HepG2 (cell line): ENCODE data around the gene ATAD3C. TPM values are rescaled to one million over a fixed set of nuclear protein-coding genes. Genes with fewer than 3 reads are reported as not detected.

ENCODE experiments used
- ARID4A ChIP-seq: sonication (generic); formaldehyde crosslinking; IDR thresholded peaks from 2 replicates; pipeline ENCODE4 v1.5.0; 2020; ENCODE audit warnings: mild to moderate bottlenecking, missing genetic modification reagents, borderline replicate concordance
- EP300 ChIP-seq, 3 experiments: sonication (generic) in 1 of 3; formaldehyde crosslinking in 1 of 3; IDR thresholded peaks; 2 replicates each; pipeline versions ENCODE4 v1.5.1 to v1.6.1; 2011 to 2020; ENCODE audit warnings: low read depth in 2 of 3, low read length in 2 of 3, borderline replicate concordance in 1 of 3, improper control_type of control experiment in 1 of 3, mild to moderate bottlenecking in 1 of 3, missing genetic modification reagents in 1 of 3, moderate library complexity in 1 of 3
- HOXA7 ChIP-seq: sonication (generic); formaldehyde crosslinking; IDR thresholded peaks from 2 replicates; pipeline ENCODE4 v1.8.1; 2022; ENCODE audit warnings: mild to moderate bottlenecking, missing genetic modification reagents, moderate library complexity
- ISL2 ChIP-seq: sonication (generic); formaldehyde crosslinking; IDR thresholded peaks from 2 replicates; pipeline ENCODE4 v1.5.0; 2020; ENCODE audit warnings: missing genetic modification reagents
- PREB ChIP-seq: sonication (generic); formaldehyde crosslinking; IDR thresholded peaks from 2 replicates; pipeline ENCODE4 v1.4.0; 2020; ENCODE audit warnings: missing genetic modification reagents
- ZBTB4 ChIP-seq: sonication (generic); formaldehyde crosslinking; IDR thresholded peaks from 2 replicates; pipeline ENCODE4 v1.4.0; 2020; ENCODE audit warnings: missing genetic modification reagents, mild to moderate bottlenecking, borderline replicate concordance
- ZNF333 ChIP-seq: sonication (generic); formaldehyde crosslinking; IDR thresholded peaks from 2 replicates; pipeline ENCODE4 v1.4.0; 2020; ENCODE audit warnings: mild to moderate bottlenecking, missing genetic modification reagents, borderline replicate concordance
- ZNF891 ChIP-seq: sonication (generic); formaldehyde crosslinking; IDR thresholded peaks from 2 replicates; pipeline ENCODE4 v1.5.0; 2020; ENCODE audit warnings: mild to moderate bottlenecking, missing genetic modification reagents
- polyA plus RNA-seq, 8 experiments: library from polyadenylated mRNA; depleted of rRNA in 3 of 8; stranded (reverse) in 7 of 8; unstranded in 1 of 8; fragments of >200 nt; fragmentation: Illumina TruSeq in 4 of 8; extraction: Trizol in 4 of 8; gene quantifications; 2 replicates each; pipeline versions ENCODE4 v1.2.1 to v1.2.3, GENCODE V29; 2011 to 2016; ENCODE audit warnings: low read depth in 4 of 8, missing spikeins in 1 of 8, mixed read lengths in 1 of 8; ENCODE audit not compliant: insufficient read depth in 1 of 8
- total RNA-seq, 5 experiments: library from RNA; depleted of rRNA; stranded (reverse); fragments of >200 nt; fragmentation: Illumina TruSeq; extraction: Trizol; gene quantifications; 2 replicates each; pipeline ENCODE4 v1.2.3, GENCODE V29; 2016; ENCODE audit warnings: low read depth in 1 of 5
- TF ChIP-seq, protein P1 (sequence below): sonication (generic); formaldehyde crosslinking; IDR thresholded peaks from 2 replicates; pipeline ENCODE4 v1.5.0; 2020; ENCODE audit warnings: mild to moderate bottlenecking, missing genetic modification reagents, borderline replicate concordance
- TF ChIP-seq, protein P2 (sequence below): sonication (generic); formaldehyde crosslinking; IDR thresholded peaks from 2 replicates; pipeline ENCODE4 v1.4.0; 2020; ENCODE audit warnings: low read depth, missing genetic modification reagents

Gene ATAD3C
- total and polyA plus RNA-seq, 2 of the 13 experiments (the other 11 are each of a cell fraction or from before 2014, with no cell fraction given), result 2.4 to 3.2 TPM

- no peak for TF ChIP-seq ZBTB4 (CRISPR knock-in tag)
- TF ChIP-seq ZNF333 (CRISPR knock-in tag), result no peak; the same call in 1 of the 2 replicates
- TF ChIP-seq, protein P1, sequence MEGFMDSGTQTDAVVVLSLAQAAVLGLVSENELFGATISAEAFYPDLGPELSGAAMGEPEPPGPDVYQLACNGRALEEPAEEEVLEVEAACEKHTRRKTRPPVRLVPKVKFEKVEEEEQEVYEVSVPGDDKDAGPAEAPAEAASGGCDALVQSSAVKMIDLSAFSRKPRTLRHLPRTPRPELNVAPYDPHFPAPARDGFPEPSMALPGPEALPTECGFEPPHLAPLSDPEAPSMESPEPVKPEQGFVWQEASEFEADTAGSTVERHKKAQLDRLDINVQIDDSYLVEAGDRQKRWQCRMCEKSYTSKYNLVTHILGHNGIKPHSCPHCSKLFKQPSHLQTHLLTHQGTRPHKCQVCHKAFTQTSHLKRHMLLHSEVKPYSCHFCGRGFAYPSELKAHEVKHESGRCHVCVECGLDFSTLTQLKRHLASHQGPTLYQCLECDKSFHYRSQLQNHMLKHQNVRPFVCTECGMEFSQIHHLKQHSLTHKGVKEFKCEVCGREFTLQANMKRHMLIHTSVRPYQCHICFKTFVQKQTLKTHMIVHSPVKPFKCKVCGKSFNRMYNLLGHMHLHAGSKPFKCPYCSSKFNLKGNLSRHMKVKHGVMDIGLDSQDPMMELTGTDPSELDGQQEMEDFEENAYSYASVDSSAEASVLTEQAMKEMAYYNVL, result peak; percentile 89; the same call in 1 of the 2 replicates
- TF ChIP-seq, protein P2, sequence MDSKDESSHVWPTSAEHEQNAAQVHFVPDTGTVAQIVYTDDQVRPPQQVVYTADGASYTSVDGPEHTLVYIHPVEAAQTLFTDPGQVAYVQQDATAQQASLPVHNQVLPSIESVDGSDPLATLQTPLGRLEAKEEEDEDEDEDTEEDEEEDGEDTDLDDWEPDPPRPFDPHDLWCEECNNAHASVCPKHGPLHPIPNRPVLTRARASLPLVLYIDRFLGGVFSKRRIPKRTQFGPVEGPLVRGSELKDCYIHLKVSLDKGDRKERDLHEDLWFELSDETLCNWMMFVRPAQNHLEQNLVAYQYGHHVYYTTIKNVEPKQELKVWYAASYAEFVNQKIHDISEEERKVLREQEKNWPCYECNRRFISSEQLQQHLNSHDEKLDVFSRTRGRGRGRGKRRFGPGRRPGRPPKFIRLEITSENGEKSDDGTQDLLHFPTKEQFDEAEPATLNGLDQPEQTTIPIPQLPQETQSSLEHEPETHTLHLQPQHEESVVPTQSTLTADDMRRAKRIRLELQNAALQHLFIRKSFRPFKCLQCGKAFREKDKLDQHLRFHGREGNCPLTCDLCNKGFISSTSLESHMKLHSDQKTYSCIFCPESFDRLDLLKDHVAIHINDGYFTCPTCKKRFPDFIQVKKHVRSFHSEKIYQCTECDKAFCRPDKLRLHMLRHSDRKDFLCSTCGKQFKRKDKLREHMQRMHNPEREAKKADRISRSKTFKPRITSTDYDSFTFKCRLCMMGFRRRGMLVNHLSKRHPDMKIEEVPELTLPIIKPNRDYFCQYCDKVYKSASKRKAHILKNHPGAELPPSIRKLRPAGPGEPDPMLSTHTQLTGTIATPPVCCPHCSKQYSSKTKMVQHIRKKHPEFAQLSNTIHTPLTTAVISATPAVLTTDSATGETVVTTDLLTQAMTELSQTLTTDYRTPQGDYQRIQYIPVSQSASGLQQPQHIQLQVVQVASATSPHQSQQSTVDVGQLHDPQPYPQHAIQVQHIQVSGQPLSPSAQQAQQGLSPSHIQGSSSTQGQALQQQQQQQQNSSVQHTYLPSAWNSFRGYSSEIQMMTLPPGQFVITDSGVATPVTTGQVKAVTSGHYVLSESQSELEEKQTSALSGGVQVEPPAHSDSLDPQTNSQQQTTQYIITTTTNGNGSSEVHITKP (CRISPR knock-in tag), result peak; percentile 83; the same call in 1 of the 2 replicates
- TF ChIP-seq ZNF891 (CRISPR knock-in tag), result 0 out of 2 replicates have a peak, but pooled peaks have one; percentile 17
- peak; percentile 98 for TF ChIP-seq ARID4A (CRISPR knock-in tag)
- peak; percentile 83 for TF ChIP-seq ISL2
- TF ChIP-seq HOXA7 (CRISPR knock-in tag), result peak; percentile 25; the same call in 1 of the 2 replicates
- no peak for TF ChIP-seq PREB (CRISPR knock-in tag)
- TF ChIP-seq EP300 (IDR thresholded peaks at IDR 0.05; ENCODE audit: low read depth in 2 of 2, low read length in 2 of 2), result peak; percentile 63 to 88; a peak in 3 of 4 replicates
- TF ChIP-seq EP300 (CRISPR knock-in tag; IDR thresholded peaks at IDR 0.05; ENCODE audit: borderline replicate concordance), result peak; percentile 95
These were observed 48.7 kb upstream of the ATAD3C start (continued) for GRCh38 chr1:1400576-1401456.
